HepG2 (cell line): ENCODE results near the gene AGXT. TPM values are rescaled to one million over a fixed set of nuclear protein-coding genes. Genes with fewer than 3 reads are reported as not detected.

Experiments
- ARID3A ChIP-seq: IDR thresholded peaks from 2 replicates; pipeline ENCODE4 v1.6.1; 2012; ENCODE audit warnings: low read depth, low read length, improper control_type of control experiment
- ARNT2 ChIP-seq: sonication (generic); formaldehyde crosslinking; IDR thresholded peaks from 2 replicates; pipeline ENCODE4 v1.8.0; 2022; ENCODE audit warnings: mild to moderate bottlenecking, low read depth, missing genetic modification reagents, moderate library complexity
- ATF7 ChIP-seq, 2 experiments: fragments of 450-650 bp in 1 of 2; sonication (generic) in 1 of 2; formaldehyde crosslinking in 1 of 2; IDR thresholded peaks; 2 replicates each; pipeline versions ENCODE4 v1.4.0 to v1.6.1; 2016 to 2020; ENCODE audit warnings: antibody characterized with exemption in 1 of 2, mild to moderate bottlenecking in 1 of 2, missing genetic modification reagents in 1 of 2
- ATF7-NPFF ChIP-seq: sonication (generic); formaldehyde crosslinking; IDR thresholded peaks from 2 replicates; pipeline ENCODE4 v1.8.1; 2023; ENCODE audit warnings: mild to moderate bottlenecking, low read depth, missing genetic modification reagents, moderate library complexity
- BORCS8-MEF2B ChIP-seq: sonication (generic); formaldehyde crosslinking; IDR thresholded peaks from 2 replicates; pipeline ENCODE4 v1.8.0; 2022; ENCODE audit warnings: mild to moderate bottlenecking, missing genetic modification reagents
- CAMTA2 ChIP-seq: sonication (generic); formaldehyde crosslinking; IDR thresholded peaks from 2 replicates; pipeline ENCODE4 v1.4.0; 2020; ENCODE audit warnings: mild to moderate bottlenecking, missing genetic modification reagents, borderline replicate concordance
- DZIP1 ChIP-seq: sonication (generic); formaldehyde crosslinking; IDR thresholded peaks from 2 replicates; pipeline ENCODE4 v1.5.0; 2020; ENCODE audit warnings: mild to moderate bottlenecking, missing genetic modification reagents
- ESRRA ChIP-seq: sonication (generic); formaldehyde crosslinking; IDR thresholded peaks from 2 replicates; pipeline ENCODE4 v1.5.1; 2020; ENCODE audit warnings: mild to moderate bottlenecking, low read depth, missing genetic modification reagents
- KLF11 ChIP-seq: IDR thresholded peaks from 2 replicates; pipeline ENCODE4 v1.6.1; 2016; ENCODE audit warnings: missing compliant biosample characterization
- KLF9 ChIP-seq: IDR thresholded peaks from 2 replicates; pipeline ENCODE4 v1.6.1; 2016; ENCODE audit warnings: low read depth
- MLLT10 ChIP-seq: sonication (generic); formaldehyde crosslinking; IDR thresholded peaks from 2 replicates; pipeline ENCODE4 v1.4.0; 2020; ENCODE audit warnings: missing genetic modification reagents
- MXD1 ChIP-seq: sonication (generic); formaldehyde crosslinking; IDR thresholded peaks from 2 replicates; pipeline ENCODE4 v1.4.0; 2020; ENCODE audit warnings: mild to moderate bottlenecking, missing genetic modification reagents
- NFE2L2 ChIP-seq: fragments of 150-350 bp; IDR thresholded peaks from 2 replicates; pipeline ENCODE4 v1.6.1; 2014; ENCODE audit warnings: low read length
- SIN3A ChIP-seq: IDR thresholded peaks from 2 replicates; pipeline ENCODE4 v1.6.1; 2011; ENCODE audit warnings: low read depth, mild to moderate bottlenecking, control low read depth, low read length, borderline replicate concordance
- SPEN ChIP-seq: sonication (generic); formaldehyde crosslinking; IDR thresholded peaks from 2 replicates; pipeline ENCODE4 v1.5.1; 2020; ENCODE audit warnings: low read depth, mild to moderate bottlenecking, missing genetic modification reagents
- ZBTB2 ChIP-seq: sonication (generic); formaldehyde crosslinking; IDR thresholded peaks from 2 replicates; pipeline ENCODE4 v1.8.0; 2022; ENCODE audit warnings: low read depth, missing genetic modification reagents
- ZBTB38 ChIP-seq: sonication (generic); formaldehyde crosslinking; IDR thresholded peaks from 2 replicates; pipeline ENCODE4 v1.5.1; 2020; ENCODE audit warnings: mild to moderate bottlenecking, missing genetic modification reagents
- ZFP1 ChIP-seq: IDR thresholded peaks from 2 replicates; pipeline ENCODE4 v1.6.1; 2016
- ZMYM4 ChIP-seq: sonication (generic); formaldehyde crosslinking; IDR thresholded peaks from 2 replicates; pipeline ENCODE4 v1.8.1; 2023; ENCODE audit warnings: mild to moderate bottlenecking, missing genetic modification reagents
- ZNF296 ChIP-seq: sonication (generic); formaldehyde crosslinking; conservative IDR thresholded peaks from 2 replicates; pipeline ENCODE4 v1.5.0; 2020; ENCODE audit warnings: mild to moderate bottlenecking, missing genetic modification reagents
- ZNF350 ChIP-seq: sonication (generic); formaldehyde crosslinking; IDR thresholded peaks from 2 replicates; pipeline ENCODE4 v1.4.0; 2020; ENCODE audit warnings: mild to moderate bottlenecking, low read depth, missing genetic modification reagents, borderline replicate concordance
- ZNF414 ChIP-seq: sonication (generic); formaldehyde crosslinking; IDR thresholded peaks from 2 replicates; pipeline ENCODE4 v1.5.0; 2020; ENCODE audit warnings: missing genetic modification reagents
- ZNF891 ChIP-seq: sonication (generic); formaldehyde crosslinking; IDR thresholded peaks from 2 replicates; pipeline ENCODE4 v1.5.0; 2020; ENCODE audit warnings: mild to moderate bottlenecking, missing genetic modification reagents
- polyA plus RNA-seq, 8 experiments: library from polyadenylated mRNA; depleted of rRNA in 3 of 8; stranded (reverse) in 7 of 8; unstranded in 1 of 8; fragments of >200 nt; fragmentation: Illumina TruSeq in 4 of 8; extraction: Trizol in 4 of 8; gene quantifications; 2 replicates each; pipeline versions ENCODE4 v1.2.1 to v1.2.3, GENCODE V29; 2011 to 2016; ENCODE audit warnings: low read depth in 4 of 8, missing spikeins in 1 of 8, mixed read lengths in 1 of 8; ENCODE audit not compliant: insufficient read depth in 1 of 8
- total RNA-seq, 5 experiments: library from RNA; depleted of rRNA; stranded (reverse); fragments of >200 nt; fragmentation: Illumina TruSeq; extraction: Trizol; gene quantifications; 2 replicates each; pipeline ENCODE4 v1.2.3, GENCODE V29; 2016; ENCODE audit warnings: low read depth in 1 of 5

The AGXT gene
- total and polyA plus RNA-seq, 2 of the 13 experiments (the other 11 are each of a cell fraction or from before 2014, with no cell fraction given) = 41.9 to 96.1 TPM

GRCh38 chr2:240869109-240869955 lies 708 bp downstream of the AGXT start (continued):
- TF ChIP-seq ATF7 (IDR thresholded peaks at IDR 0.05) = no peak
- TF ChIP-seq ATF7 (CRISPR knock-in tag; IDR thresholded peaks at IDR 0.05) = no peak
- 0 out of 2 replicates have a peak, but pooled peaks have one; percentile 17 for TF ChIP-seq MXD1 (CRISPR knock-in tag)
- no peak for TF ChIP-seq ARNT2 (CRISPR knock-in tag)
- no peak for TF ChIP-seq MLLT10 (CRISPR knock-in tag)
- 0 out of 2 replicates have a peak, but pooled peaks have one; percentile 27 for TF ChIP-seq ZNF296
- no peak for TF ChIP-seq CAMTA2 (CRISPR knock-in tag)
- TF ChIP-seq ZNF891 (CRISPR knock-in tag) = 0 out of 2 replicates have a peak, but pooled peaks have one; percentile 6
- TF ChIP-seq KLF9 (CRISPR knock-in tag) = no peak
- TF ChIP-seq ZFP1 (CRISPR knock-in tag) = no peak
- peak; percentile 56 for TF ChIP-seq ZBTB38 (CRISPR knock-in tag)
- TF ChIP-seq ATF7-NPFF = no peak
- 0 out of 2 replicates have a peak, but pooled peaks have one; percentile 1 for TF ChIP-seq ZMYM4 (CRISPR knock-in tag)
- TF ChIP-seq ZNF414 = 0 out of 2 replicates have a peak, but pooled peaks have one; percentile 63
- TF ChIP-seq ARID3A = no peak
- TF ChIP-seq SPEN (CRISPR knock-in tag) = no peak; the same call in 1 of the 2 replicates
- TF ChIP-seq NFE2L2 = no peak
- no peak for TF ChIP-seq ESRRA (CRISPR knock-in tag)
- TF ChIP-seq SIN3A = no peak
- TF ChIP-seq DZIP1 (CRISPR knock-in tag) = 0 out of 2 replicates have a peak, but pooled peaks have one; percentile 12
- no peak for TF ChIP-seq BORCS8-MEF2B (CRISPR knock-in tag)
- no peak for TF ChIP-seq ZBTB2 (CRISPR knock-in tag)
- TF ChIP-seq ZNF350 (CRISPR knock-in tag) = 0 out of 2 replicates have a peak, but pooled peaks have one; percentile 1
- TF ChIP-seq KLF11 (CRISPR knock-in tag) = no peak
